IPS-20b (cell line): Measurements from ENCODE around the gene SPNS3.

ENCODE experiments used
- H3K27ac ChIP-seq: one replicate; pipeline ENCODE4 v1.5.1; 2013; ENCODE audit warnings: low read length
- H3K27me3 ChIP-seq: 2 replicates; pipeline ENCODE4 v1.6.1; 2013; ENCODE audit warnings: mild to moderate bottlenecking, low read length, inconsistent platforms; ENCODE audit not compliant: insufficient read depth
- H3K36me3 ChIP-seq: 2 replicates; pipeline ENCODE4 v1.6.1; 2013; ENCODE audit warnings: low read depth, mild to moderate bottlenecking, inconsistent platforms, low read length, moderate library complexity; ENCODE audit not compliant: insufficient read depth
- H3K4me1 ChIP-seq: 2 replicates; pipeline ENCODE4 v1.6.1; 2013; ENCODE audit warnings: mild to moderate bottlenecking, control low read depth, inconsistent platforms, low read length, moderate library complexity; ENCODE audit not compliant: insufficient read depth
- H3K4me3 ChIP-seq: 2 replicates; pipeline ENCODE4 v1.5.1; 2013; ENCODE audit warnings: mild to moderate bottlenecking, low read length, inconsistent platforms
- H3K9ac ChIP-seq: 2 replicates; pipeline ENCODE4 v1.6.1; 2013; ENCODE audit warnings: low read depth, mild to moderate bottlenecking, inconsistent platforms, low read length, moderate library complexity
- H3K9me3 ChIP-seq: 2 replicates; pipeline ENCODE4 v1.6.1; 2013; ENCODE audit warnings: mild to moderate bottlenecking, low read depth, low read length, inconsistent platforms; ENCODE audit not compliant: insufficient read depth

Gene SPNS3

GRCh38 chr17:4433515-4434031 is at the start of gene SPNS3:
TSS of gene SPNS3 (plus strand) at chr17:4433940. CDS start at chr17:4433968, 28 bp downstream.
- Histone ChIP-seq H3K27me3 (no peaks in the 10 kb centered on the region), H3K9ac (no peak within 1 kb of the TSS), H3K4me1 (no peaks in the 10 kb centered on the region), H3K36me3 (no peaks in the 10 kb centered on the region), H3K27ac (no peak within 1 kb of the TSS), H3K4me3 (no peak within 1 kb of the TSS), H3K9me3 (no peaks in the 10 kb centered on the region)

GRCh38 chr17:4386406-4386805 is 47.3 kb upstream of the SPNS3 start:
- H3K27ac ChIP-seq, result no peak overlapping the region
- H3K9me3 ChIP-seq, result no peaks in the 10 kb centered on the region
- H3K4me3 ChIP-seq, result no peak overlapping the region
- no peaks in the 10 kb centered on the region for H3K27me3 ChIP-seq
- H3K36me3 ChIP-seq, result no peaks in the 10 kb centered on the region
- no peak overlapping the region for H3K9ac ChIP-seq
- peaks cover 8% of the 10 kb centered on the region; the same call in 1 of the 2 replicates for H3K4me1 ChIP-seq

GRCh38 chr17:4387137-4387536 is 46.6 kb upstream of the SPNS3 start:
- peaks cover 8% of the 10 kb centered on the region; the same call in 1 of the 2 replicates for H3K4me1 ChIP-seq
- no peak overlapping the region for H3K9ac ChIP-seq
- no peaks in the 10 kb centered on the region for H3K9me3 ChIP-seq
- no peak overlapping the region for H3K4me3 ChIP-seq
- H3K27ac ChIP-seq, result no peak overlapping the region
- no peaks in the 10 kb centered on the region for H3K36me3 ChIP-seq
- H3K27me3 ChIP-seq, result no peaks in the 10 kb centered on the region

- H3K4me1 ChIP-seq, result peaks cover 12% of the 10 kb centered on the region; the same call in 1 of the 2 replicates
- no peak overlapping the region for H3K4me3 ChIP-seq
- no peaks in the 10 kb centered on the region for H3K36me3 ChIP-seq
- peak overlapping the region; percentile 42; the same call in 1 of the 2 replicates for H3K9ac ChIP-seq
- no peaks in the 10 kb centered on the region for H3K27me3 ChIP-seq
- no peak overlapping the region for H3K27ac ChIP-seq
- H3K9me3 ChIP-seq, result no peaks in the 10 kb centered on the region
Measured at GRCh38 chr17:4389079-4389478, 44.7 kb upstream of the SPNS3 start.

- Histone ChIP-seq H3K9ac (no peak overlapping the region; the same call in 1 of the 2 replicates), H3K4me3 (no peak overlapping the region), H3K27ac (no peak overlapping the region)
Measured at GRCh38 chr17:4393806-4394205, 39.9 kb upstream of the SPNS3 start.

GRCh38 chr17:4394208-4395110 is 39.3 kb upstream of the SPNS3 start:
- peak overlapping the region; percentile 8; the same call in 1 of the 2 replicates for H3K9ac ChIP-seq
- H3K27me3 ChIP-seq, result no peaks in the 10 kb centered on the region
- peak overlapping the region; percentile 24 for H3K27ac ChIP-seq
- no peak overlapping the region for H3K4me3 ChIP-seq
- no peaks in the 10 kb centered on the region for H3K36me3 ChIP-seq
- no peaks in the 10 kb centered on the region for H3K9me3 ChIP-seq
- peaks cover 21% of the 10 kb centered on the region for H3K4me1 ChIP-seq

More at GRCh38 chr17:4393806-4394205, 39.9 kb upstream of the SPNS3 start:
- Histone ChIP-seq H3K4me1 (peaks cover 23% of the 10 kb centered on the region), H3K27me3 (no peaks in the 10 kb centered on the region), H3K36me3 (no peaks in the 10 kb centered on the region), H3K9me3 (no peaks in the 10 kb centered on the region)

GRCh38 chr17:4395111-4395478 is 38.6 kb upstream of the SPNS3 start:
- Histone ChIP-seq H3K36me3 (no peaks in the 10 kb centered on the region), H3K9ac (0 out of 2 replicates have a peak overlapping the region, but pooled peaks have one; percentile 8), H3K4me1 (peaks cover 21% of the 10 kb centered on the region), H3K27me3 (no peaks in the 10 kb centered on the region), H3K27ac (peak overlapping the region; percentile 24), H3K9me3 (no peaks in the 10 kb centered on the region), H3K4me3 (no peak overlapping the region)

- Histone ChIP-seq H3K27ac (no peak overlapping the region), H3K27me3 (no peaks in the 10 kb centered on the region), H3K36me3 (no peaks in the 10 kb centered on the region), H3K9me3 (no peaks in the 10 kb centered on the region), H3K4me3 (no peak overlapping the region), H3K4me1 (peaks cover 21% of the 10 kb centered on the region), H3K9ac (no peak overlapping the region)
Measured at GRCh38 chr17:4397840-4398239, 35.9 kb upstream of the SPNS3 start.

- H3K4me1 ChIP-seq, result no peaks in the 10 kb centered on the region
- H3K36me3 ChIP-seq, result no peaks in the 10 kb centered on the region
- no peaks in the 10 kb centered on the region for H3K9me3 ChIP-seq
- no peak overlapping the region for H3K9ac ChIP-seq
- no peak overlapping the region for H3K27ac ChIP-seq
- no peak overlapping the region for H3K4me3 ChIP-seq
- H3K27me3 ChIP-seq, result no peaks in the 10 kb centered on the region
Measured at GRCh38 chr17:4405038-4405669, 28.6 kb upstream of the SPNS3 start.

- Histone ChIP-seq H3K27ac (no peak overlapping the region), H3K36me3 (no peaks in the 10 kb centered on the region), H3K9ac (no peak overlapping the region), H3K4me3 (no peak overlapping the region), H3K27me3 (no peaks in the 10 kb centered on the region), H3K9me3 (no peaks in the 10 kb centered on the region), H3K4me1 (no peaks in the 10 kb centered on the region)
Measured at GRCh38 chr17:4405699-4406098, 28.0 kb upstream of the SPNS3 start.

- Histone ChIP-seq H3K27ac (no peak overlapping the region), H3K4me3 (no peak overlapping the region), H3K9me3 (no peaks in the 10 kb centered on the region), H3K27me3 (no peaks in the 10 kb centered on the region), H3K9ac (no peak overlapping the region), H3K36me3 (no peaks in the 10 kb centered on the region), H3K4me1 (no peaks in the 10 kb centered on the region)
Measured at GRCh38 chr17:4406386-4406785, 27.4 kb upstream of the SPNS3 start.
